Upper lobe of right lung (tissue), 1 donor: ENCODE results near the gene GFRA1. TPM values are rescaled to one million over a fixed set of nuclear protein-coding genes. Genes with fewer than 3 reads are reported as not detected.

Experiments
- ATAC-seq: fragments of 200-7000 bp; cut with Tn5 transposase; one replicate; pipeline ENCODE4 v1.9.1; 2020; ENCODE audit warnings: mild to moderate bottlenecking, moderate library complexity
- DNase-seq: peaks from one replicate; pipeline ENCODE4 v3.0.0-alpha.2; 2020
- H3K27ac ChIP-seq: fragments of 200-600 bp; one replicate; pipeline ENCODE4 v1.8.0; 2022
- H3K27me3 ChIP-seq: fragments of 200-600 bp; one replicate; pipeline ENCODE4 v1.8.0; 2022; ENCODE audit warnings: mild to moderate bottlenecking
- H3K36me3 ChIP-seq: fragments of 200-600 bp; one replicate; pipeline ENCODE4 v1.8.0; 2022
- H3K4me1 ChIP-seq: fragments of 200-600 bp; one replicate; pipeline ENCODE4 v1.8.0; 2022
- H3K4me3 ChIP-seq: fragments of 200-600 bp; one replicate; pipeline ENCODE4 v1.8.0; 2022; ENCODE audit warnings: mild to moderate bottlenecking
- H3K9me3 ChIP-seq: fragments of 200-600 bp; one replicate; pipeline ENCODE4 v1.8.0; 2022
- intact Hi-C: fragments of 100-400 bp; cut with DNase I; formaldehyde crosslinking; loops from one replicate; pipeline ENCODE4 v1.11.0; 2022
- total RNA-seq: library from RNA; stranded (reverse); fragmentation: NEBNext Ultra II Directional; extraction: Animal tissue kit (Norgen Biotek cat#: 25700); gene quantifications from one replicate; pipeline ENCODE4 v1.2.1, GENCODE V29; 2021
- TF ChIP-seq, protein P1 (sequence below): fragments of 200-600 bp; IDR thresholded peaks from one replicate; pipeline ENCODE4 v1.8.0; 2022; ENCODE audit warnings: antibody characterized with exemption
- donor health status: DM: no; HTN: yes; CAD: no; lungs with severe emphysema.

GFRA1 gene
- total RNA-seq, 1 donor from 2014 or later: 3.4 TPM

DNA sequence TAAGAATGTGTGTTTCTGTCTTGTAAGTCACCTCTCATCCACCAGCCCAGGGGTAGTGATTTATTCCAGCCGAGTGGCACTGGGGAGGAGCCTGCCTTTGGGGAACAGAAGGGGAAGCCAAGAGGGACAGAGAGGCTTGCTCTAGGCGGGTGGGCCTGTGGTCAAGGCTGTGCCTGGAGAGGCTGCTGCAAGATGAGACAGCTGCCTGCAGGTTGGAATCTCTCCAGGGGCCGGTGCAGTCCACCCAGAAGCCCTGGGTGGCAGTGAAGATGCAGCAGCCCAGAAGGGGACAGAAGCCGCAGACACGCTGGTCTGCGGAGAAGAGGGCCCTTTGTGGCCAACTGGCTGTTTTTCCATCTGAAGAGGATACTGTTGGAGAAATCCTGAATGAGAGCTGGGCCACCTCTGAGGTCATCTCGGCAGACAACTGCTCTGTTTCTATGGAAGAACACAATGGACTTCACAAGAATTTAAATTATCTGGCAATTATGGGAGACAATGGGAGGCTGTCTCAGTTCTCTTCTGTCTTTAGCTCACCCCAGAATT, 175.7 kb downstream of the GFRA1 start:
- H3K36me3 ChIP-seq: no peaks in the 10 kb centered on the region
- no peaks in the 10 kb centered on the region for H3K27me3 ChIP-seq
- DNase-seq (no peak), ATAC-seq (no peak)
- TF ChIP-seq, protein P1, sequence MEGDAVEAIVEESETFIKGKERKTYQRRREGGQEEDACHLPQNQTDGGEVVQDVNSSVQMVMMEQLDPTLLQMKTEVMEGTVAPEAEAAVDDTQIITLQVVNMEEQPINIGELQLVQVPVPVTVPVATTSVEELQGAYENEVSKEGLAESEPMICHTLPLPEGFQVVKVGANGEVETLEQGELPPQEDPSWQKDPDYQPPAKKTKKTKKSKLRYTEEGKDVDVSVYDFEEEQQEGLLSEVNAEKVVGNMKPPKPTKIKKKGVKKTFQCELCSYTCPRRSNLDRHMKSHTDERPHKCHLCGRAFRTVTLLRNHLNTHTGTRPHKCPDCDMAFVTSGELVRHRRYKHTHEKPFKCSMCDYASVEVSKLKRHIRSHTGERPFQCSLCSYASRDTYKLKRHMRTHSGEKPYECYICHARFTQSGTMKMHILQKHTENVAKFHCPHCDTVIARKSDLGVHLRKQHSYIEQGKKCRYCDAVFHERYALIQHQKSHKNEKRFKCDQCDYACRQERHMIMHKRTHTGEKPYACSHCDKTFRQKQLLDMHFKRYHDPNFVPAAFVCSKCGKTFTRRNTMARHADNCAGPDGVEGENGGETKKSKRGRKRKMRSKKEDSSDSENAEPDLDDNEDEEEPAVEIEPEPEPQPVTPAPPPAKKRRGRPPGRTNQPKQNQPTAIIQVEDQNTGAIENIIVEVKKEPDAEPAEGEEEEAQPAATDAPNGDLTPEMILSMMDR: no peak
- no peak overlapping the region for H3K4me3 ChIP-seq
- intact Hi-C loops: no loop called here
- no peaks in the 10 kb centered on the region for H3K9me3 ChIP-seq
- H3K27ac ChIP-seq: no peak overlapping the region
- no peaks in the 10 kb centered on the region for H3K4me1 ChIP-seq

DNA sequence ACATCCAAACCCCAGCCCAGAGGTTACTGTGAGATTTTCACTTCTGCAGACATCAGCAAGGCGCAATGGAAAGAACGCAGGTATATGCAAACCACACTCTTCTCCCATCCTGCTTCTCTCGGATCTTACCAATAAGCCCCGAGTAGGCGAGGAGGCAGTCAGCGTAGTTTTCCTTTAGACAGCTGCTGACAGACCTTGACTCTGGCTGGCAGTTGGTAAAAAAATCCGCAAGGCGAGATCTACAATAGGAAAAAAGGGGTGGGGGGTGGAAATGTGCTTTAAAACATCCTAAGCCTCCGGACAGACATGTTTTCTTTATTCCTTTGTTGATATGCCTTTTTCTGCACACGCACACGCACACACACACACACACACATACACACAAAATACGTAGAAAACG, 176.5 kb downstream of the GFRA1 start:
- Histone ChIP-seq H3K9me3 (no peaks in the 10 kb centered on the region), H3K4me3 (no peak overlapping the region), H3K4me1 (no peaks in the 10 kb centered on the region), H3K27ac (no peak overlapping the region), H3K27me3 (no peaks in the 10 kb centered on the region), H3K36me3 (no peaks in the 10 kb centered on the region)
- TF ChIP-seq, protein P1: no peak
- intact Hi-C loops: no loop called here
- ATAC-seq (no peak), DNase-seq (no peak)

DNA sequence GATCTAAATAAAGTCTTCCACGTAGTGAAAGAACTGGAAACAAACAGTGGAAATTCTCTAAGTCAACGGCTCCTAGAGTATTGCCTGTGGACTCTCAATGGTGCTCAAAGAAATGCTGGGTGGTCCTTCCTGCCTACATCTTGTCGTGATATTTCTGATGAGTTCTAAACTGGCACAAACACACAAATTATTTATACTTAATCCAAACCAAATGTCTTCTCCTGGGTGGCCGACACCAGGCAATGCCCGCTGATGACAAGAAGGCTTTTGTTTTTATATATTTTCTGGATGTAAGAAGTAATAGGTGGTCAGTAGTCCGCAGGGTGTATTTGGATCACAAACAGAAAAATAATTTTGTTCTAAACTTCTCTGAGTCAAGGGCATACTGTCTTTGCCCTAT, 178.7 kb downstream of the GFRA1 start:
- intact Hi-C loops: no loop called here
- DNase-seq: no peak

DNA sequence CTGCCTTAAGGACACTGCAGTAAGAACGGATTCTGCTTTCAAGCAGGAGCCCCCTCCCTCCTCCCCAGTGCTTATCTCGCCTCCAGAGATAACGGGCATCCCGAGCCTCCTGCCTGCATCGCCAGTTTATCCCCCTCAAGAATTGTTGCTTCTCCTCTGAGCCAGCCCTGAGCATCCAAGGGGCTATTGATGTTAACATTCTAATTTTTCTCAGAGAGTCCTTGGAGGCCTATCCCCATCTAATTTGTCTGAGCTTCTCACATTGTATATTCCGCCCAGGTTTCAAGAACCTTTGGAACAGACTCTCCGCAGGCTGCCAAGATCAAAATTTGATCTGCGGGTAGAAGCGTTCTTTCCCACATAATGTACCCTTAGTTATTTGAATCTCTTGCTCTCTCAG, 180.0 kb downstream of the GFRA1 start:
- H3K4me1 ChIP-seq: no peaks in the 10 kb centered on the region
- intact Hi-C loops: no loop called here
- no peak overlapping the region for H3K27ac ChIP-seq
- DNase-seq: no peak
- no peaks in the 10 kb centered on the region for H3K36me3 ChIP-seq
- no peak overlapping the region for H3K4me3 ChIP-seq
- H3K27me3 ChIP-seq: no peaks in the 10 kb centered on the region
- no peaks in the 10 kb centered on the region for H3K9me3 ChIP-seq
- ATAC-seq: no peak
- TF ChIP-seq, protein P1: no peak

More for the DNA sequence above, 178.7 kb downstream of the GFRA1 start:
- H3K4me3 ChIP-seq: no peak overlapping the region
- no peak for ATAC-seq
- H3K36me3 ChIP-seq: no peaks in the 10 kb centered on the region
- H3K4me1 ChIP-seq: no peaks in the 10 kb centered on the region
- TF ChIP-seq, protein P1: no peak
- H3K27me3 ChIP-seq: no peaks in the 10 kb centered on the region
- no peak overlapping the region for H3K27ac ChIP-seq
- no peaks in the 10 kb centered on the region for H3K9me3 ChIP-seq

DNA sequence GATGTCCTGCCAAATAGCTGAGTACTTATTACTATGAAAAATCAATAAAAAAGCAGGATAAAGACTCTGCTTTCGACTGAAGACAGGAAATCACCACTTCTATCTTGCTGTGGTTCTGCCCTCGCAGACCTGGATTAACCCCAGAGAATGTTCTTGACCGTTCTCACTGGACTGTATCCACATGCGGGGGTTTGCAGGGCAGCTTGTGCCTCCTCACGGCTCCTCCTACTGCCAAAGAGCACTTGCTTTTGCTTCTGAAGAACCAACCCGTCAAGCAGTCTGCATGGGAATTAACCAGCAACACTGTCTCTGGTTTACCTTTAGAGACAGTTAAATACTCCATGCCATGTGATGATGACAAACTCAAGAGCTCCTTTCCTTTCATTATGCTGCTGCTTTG, 184.0 kb downstream of the GFRA1 start:
- intact Hi-C loops: no loop called here
- no peaks in the 10 kb centered on the region for H3K9me3 ChIP-seq
- H3K4me3 ChIP-seq: no peak overlapping the region
- ATAC-seq: no peak
- no peak overlapping the region for H3K27ac ChIP-seq
- no peaks in the 10 kb centered on the region for H3K27me3 ChIP-seq
- TF ChIP-seq, protein P1: no peak
- no peaks in the 10 kb centered on the region for H3K36me3 ChIP-seq
- no peaks in the 10 kb centered on the region for H3K4me1 ChIP-seq
- no peak for DNase-seq

DNA sequence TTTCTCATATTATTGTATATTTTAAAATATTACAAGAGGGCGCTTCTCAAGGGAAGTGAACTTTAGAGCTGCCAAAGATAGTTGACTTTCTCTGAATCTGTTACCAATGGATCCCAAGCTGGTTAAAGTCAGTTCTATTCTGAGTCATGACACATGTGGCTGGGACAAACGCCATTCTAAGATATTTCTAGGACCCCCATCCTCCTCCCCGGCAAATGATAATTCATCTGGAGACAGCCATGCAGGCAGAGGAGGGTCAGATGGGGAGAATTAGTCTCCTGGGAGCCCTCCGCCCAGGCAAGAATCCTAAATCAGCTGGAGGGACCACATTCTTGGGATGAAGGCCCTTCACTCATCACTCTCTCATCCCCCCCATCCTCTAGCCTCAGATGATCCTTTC, 187.7 kb downstream of the GFRA1 start:
- TF ChIP-seq, protein P1: no peak
- no peak overlapping the region for H3K4me3 ChIP-seq
- ATAC-seq (no peak), DNase-seq (no peak)
- H3K36me3 ChIP-seq: no peaks in the 10 kb centered on the region
- no peak overlapping the region for H3K27ac ChIP-seq
- no peaks in the 10 kb centered on the region for H3K27me3 ChIP-seq
- H3K9me3 ChIP-seq: no peaks in the 10 kb centered on the region
- intact Hi-C loops: no loop called here
- H3K4me1 ChIP-seq: no peaks in the 10 kb centered on the region
